Measurements from ENCODE around the gene FBXL16. TPM values are rescaled to one million over a fixed set of nuclear protein-coding genes. Genes with fewer than 3 reads are reported as not detected.

Gene FBXL16
- total RNA-seq, 1 donor from 2014 or later, result 0.53 TPM

GRCh38 chr16:660132-660458 lies 45.5 kb downstream of the FBXL16 start:
- H3K36me3 ChIP-seq (ENCODE audit: control insufficient read depth, insufficient read depth, low read length), result peaks cover 11% of the 10 kb centered on the region

GRCh38 chr16:659618-660017 lies 46.0 kb downstream of the FBXL16 start:
- no peak for TF ChIP-seq CTCF (IDR thresholded peaks at IDR 0.05; ENCODE audit: insufficient read depth, low read length, severe bottlenecking)
- DNase-seq (ENCODE audit: low read depth) (no peak), FAIRE-seq (no peak)
- Histone ChIP-seq H3K27me3 (ENCODE audit: control insufficient read depth, insufficient read depth, low read length) (no peaks in the 10 kb centered on the region), H3K36me3 (ENCODE audit: control insufficient read depth, insufficient read depth, low read length) (peaks cover 11% of the 10 kb centered on the region), H3K4me3 (ENCODE audit: low read depth, low read length) (no peak overlapping the region)

More at GRCh38 chr16:660132-660458, 45.5 kb downstream of the FBXL16 start:
- Histone ChIP-seq H3K27me3 (ENCODE audit: control insufficient read depth, insufficient read depth, low read length) (no peaks in the 10 kb centered on the region), H3K4me3 (ENCODE audit: low read depth, low read length) (no peak overlapping the region)
- FAIRE-seq, result no peak
- no peak for DNase-seq (ENCODE audit: low read depth)
- TF ChIP-seq CTCF (IDR thresholded peaks at IDR 0.05; ENCODE audit: insufficient read depth, low read length, severe bottlenecking), result no peak

- TF ChIP-seq CTCF (IDR thresholded peaks at IDR 0.05; ENCODE audit: insufficient read depth, low read length, severe bottlenecking), result no peak
- DNase-seq (ENCODE audit: low read depth), result no peak
- H3K36me3 ChIP-seq (ENCODE audit: control insufficient read depth, insufficient read depth, low read length), result peaks cover 11% of the 10 kb centered on the region
- H3K4me3 ChIP-seq (ENCODE audit: low read depth, low read length), result no peak overlapping the region
- FAIRE-seq, result no peak
- H3K27me3 ChIP-seq (ENCODE audit: control insufficient read depth, insufficient read depth, low read length), result no peaks in the 10 kb centered on the region
These were observed 46.7 kb downstream of the FBXL16 start for GRCh38 chr16:658679-659571.

- H3K36me3 ChIP-seq (ENCODE audit: control insufficient read depth, insufficient read depth, low read length), result peaks cover 12% of the 10 kb centered on the region
- no peak overlapping the region for H3K4me3 ChIP-seq (ENCODE audit: low read depth, low read length)
- TF ChIP-seq CTCF (IDR thresholded peaks at IDR 0.05; ENCODE audit: insufficient read depth, low read length, severe bottlenecking), result no peak
- no peak for FAIRE-seq
- DNase-seq (ENCODE audit: low read depth), result no peak
- no peaks in the 10 kb centered on the region for H3K27me3 ChIP-seq (ENCODE audit: control insufficient read depth, insufficient read depth, low read length)
These were observed 48.1 kb downstream of the FBXL16 start for GRCh38 chr16:657487-657886.

- peaks cover 10% of the 10 kb centered on the region for H3K36me3 ChIP-seq (ENCODE audit: control insufficient read depth, insufficient read depth, low read length)
- H3K27me3 ChIP-seq (ENCODE audit: control insufficient read depth, insufficient read depth, low read length), result no peaks in the 10 kb centered on the region
- TF ChIP-seq CTCF (IDR thresholded peaks at IDR 0.05; ENCODE audit: insufficient read depth, low read length, severe bottlenecking), result no peak
- FAIRE-seq (no peak), DNase-seq (ENCODE audit: low read depth) (no peak)
- no peak overlapping the region for H3K4me3 ChIP-seq (ENCODE audit: low read depth, low read length)
These were observed 51.6 kb downstream of the FBXL16 start for GRCh38 chr16:654034-654433.

Measured in bronchial epithelial cell (primary cell).